Islet precursor cell (in vitro differentiated cells): ENCODE data around the gene ALK.

ENCODE experiments used
- DNase-seq: peaks from one replicate; pipeline ENCODE4 v3.0.0-alpha.2; 2018

Gene ALK

GRCh38 chr2:29643196-29643595, 278.2 kb downstream of the ALK start:
- DNase-seq: no peak

DNA sequence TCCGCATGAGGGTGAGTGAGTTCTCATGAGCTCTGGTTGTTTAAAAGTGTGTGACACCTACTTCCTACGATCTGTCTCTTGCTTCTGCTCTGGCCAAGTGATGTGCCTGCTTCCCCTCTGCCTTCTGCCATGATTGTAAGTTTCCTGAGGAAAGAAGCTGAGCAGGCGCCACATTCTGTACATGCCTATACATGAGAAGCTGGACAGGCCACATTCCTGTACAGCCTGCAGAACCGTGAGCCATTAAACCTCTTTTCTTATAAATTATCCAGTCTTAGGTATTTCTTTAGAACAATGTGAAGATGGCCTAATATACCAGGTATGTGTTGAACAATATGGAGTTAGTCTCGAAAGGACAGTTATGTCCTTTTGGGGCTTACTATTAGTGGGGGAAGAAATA, 281.0 kb downstream of the ALK start:
- peak; percentile 71 for DNase-seq

GRCh38 chr2:29638641-29639040, 282.7 kb downstream of the ALK start:
- DNase-seq: no peak

GRCh38 chr2:29634916-29635315, 286.5 kb downstream of the ALK start:
- DNase-seq: no peak

DNA sequence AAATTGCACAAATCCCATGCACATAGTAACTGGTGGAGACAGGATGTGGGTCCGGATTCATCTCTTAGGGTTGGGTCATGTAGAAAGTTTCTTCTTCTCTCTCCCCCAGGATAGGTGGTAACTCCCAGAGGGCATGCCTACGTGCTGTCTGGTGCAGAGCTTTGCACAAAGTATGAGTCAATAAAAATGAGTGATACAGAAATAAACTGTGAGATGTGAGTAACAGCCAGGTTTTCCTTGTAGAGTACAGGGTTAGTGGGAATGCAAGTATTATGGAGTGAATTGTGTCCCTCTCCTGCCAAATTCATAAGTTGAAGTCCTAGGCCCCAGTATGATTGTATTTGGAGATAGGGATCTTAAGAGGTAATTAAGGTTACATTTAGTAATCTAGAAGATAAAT, 289.4 kb downstream of the ALK start:
- DNase-seq: no peak

DNA sequence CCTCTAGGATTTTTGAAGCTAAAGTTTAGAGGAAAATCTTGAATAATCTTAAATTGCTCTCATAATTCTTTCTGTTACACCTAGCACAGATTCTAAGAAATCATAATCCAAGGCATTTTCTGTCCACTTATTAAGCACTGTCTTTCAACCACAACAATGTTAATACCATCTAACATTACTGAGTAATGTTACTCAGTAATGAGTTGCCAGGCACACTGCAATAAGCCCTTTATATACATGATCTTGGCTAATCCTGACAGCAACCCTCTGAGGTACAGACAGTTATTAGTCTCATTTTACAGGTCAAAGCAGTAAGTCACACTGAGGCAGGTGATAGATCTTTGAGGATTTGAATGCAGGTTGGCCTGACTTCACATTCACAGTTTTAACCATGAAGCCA, 291.9 kb downstream of the ALK start:
- DNase-seq: no peak

GRCh38 chr2:29628862-29629261, 292.5 kb downstream of the ALK start:
- no peak for DNase-seq

GRCh38 chr2:29628108-29628745, 293.2 kb downstream of the ALK start:
- DNase-seq: no peak

- DNase-seq: peak; percentile 66
Observed at GRCh38 chr2:29627279-29627711, 294.1 kb downstream of the ALK start.

GRCh38 chr2:29620890-29621289, 300.5 kb downstream of the ALK start:
- DNase-seq: peak; percentile 3

GRCh38 chr2:29619689-29620088, 301.7 kb downstream of the ALK start:
- DNase-seq: peak; percentile 25

DNA sequence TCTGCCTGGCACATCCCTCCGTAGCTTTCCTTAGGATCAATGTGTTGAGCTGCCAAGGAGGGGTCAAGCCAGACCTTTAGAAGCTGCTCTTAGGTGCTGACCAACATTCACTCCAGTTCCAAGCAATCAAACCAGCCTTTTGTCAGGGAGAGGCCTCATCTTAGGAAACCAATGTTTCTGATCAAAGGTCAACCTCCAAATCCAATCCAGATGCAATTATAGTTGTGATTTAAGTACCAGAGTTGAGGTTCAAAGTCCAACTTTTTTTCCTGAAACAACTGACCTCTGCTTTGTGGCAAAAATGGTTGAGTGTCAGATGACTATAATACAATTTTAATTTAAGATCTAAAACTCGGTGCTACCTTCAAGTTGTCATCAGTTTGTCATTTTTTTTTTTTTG, 303.4 kb downstream of the ALK start:
- DNase-seq: no peak

DNA sequence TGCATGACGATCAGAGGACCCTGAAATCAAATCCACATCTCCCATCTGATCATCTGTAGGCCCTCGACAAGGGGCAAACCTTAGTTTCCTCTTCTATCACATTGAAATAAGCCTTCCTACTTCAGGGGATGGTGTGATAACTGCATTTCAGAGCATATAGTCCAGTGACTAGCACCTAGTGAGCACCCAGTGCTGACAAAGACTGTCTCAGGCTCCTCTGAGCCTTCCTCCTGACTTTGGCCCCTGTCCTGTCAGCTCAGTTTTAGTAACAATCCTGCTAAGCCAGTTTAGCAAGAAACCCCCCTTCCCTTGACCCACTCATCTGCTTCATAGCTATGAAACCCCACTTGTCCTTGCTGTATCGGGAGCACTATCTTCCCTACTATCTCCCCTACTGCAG, 304.0 kb downstream of the ALK start:
- peak; percentile 55 for DNase-seq

- peak; percentile 48 for DNase-seq
Observed at GRCh38 chr2:29616569-29616968, 304.8 kb downstream of the ALK start.

GRCh38 chr2:29615841-29616240, 305.5 kb downstream of the ALK start:
- DNase-seq: peak; percentile 50

DNA sequence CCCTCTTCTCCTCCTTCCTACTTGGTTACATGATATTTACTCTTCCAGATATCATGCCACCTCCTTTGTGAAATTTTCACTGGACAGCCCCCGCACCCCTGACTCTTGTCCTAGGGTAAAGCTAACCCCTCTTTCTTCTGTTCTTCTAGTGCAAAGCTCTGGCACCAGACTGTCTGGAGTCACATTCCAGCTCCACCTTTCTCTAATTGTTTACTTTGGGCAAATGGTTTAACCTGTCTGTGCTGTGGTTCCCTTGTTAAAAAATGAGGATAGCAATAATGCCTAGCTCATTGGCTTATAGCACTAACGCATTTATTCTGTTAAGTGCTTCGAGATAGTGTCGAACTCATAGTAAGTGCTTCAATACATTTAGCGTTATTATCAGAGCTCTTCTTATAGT, 306.2 kb downstream of the ALK start:
- DNase-seq: peak; percentile 37

DNA sequence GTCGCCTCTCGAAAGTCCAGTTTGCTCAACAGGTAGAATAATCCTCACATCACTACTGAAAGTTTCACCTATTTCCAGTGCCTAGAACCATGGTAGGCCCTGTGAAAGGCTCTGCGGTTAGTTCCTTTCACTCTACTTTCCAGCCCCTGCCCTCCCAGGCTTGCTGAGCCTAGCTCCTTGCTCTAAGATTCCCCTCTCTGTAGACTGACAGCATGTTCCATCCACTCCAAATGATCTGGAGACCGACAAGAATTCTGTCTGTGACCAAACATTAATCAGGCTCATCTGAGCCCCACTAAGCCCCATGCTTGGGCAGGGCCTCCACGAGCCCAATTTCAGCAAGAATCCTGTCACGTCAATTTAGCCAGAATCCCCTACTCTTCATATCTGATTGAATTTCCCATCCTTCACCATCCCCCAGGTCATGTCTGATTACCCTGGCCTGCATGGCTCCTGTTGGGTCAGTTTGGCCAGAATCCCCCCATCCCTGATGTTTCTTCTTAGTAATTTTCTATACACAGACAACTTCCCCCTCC, 307.0 kb downstream of the ALK start:
- no peak for DNase-seq

DNA sequence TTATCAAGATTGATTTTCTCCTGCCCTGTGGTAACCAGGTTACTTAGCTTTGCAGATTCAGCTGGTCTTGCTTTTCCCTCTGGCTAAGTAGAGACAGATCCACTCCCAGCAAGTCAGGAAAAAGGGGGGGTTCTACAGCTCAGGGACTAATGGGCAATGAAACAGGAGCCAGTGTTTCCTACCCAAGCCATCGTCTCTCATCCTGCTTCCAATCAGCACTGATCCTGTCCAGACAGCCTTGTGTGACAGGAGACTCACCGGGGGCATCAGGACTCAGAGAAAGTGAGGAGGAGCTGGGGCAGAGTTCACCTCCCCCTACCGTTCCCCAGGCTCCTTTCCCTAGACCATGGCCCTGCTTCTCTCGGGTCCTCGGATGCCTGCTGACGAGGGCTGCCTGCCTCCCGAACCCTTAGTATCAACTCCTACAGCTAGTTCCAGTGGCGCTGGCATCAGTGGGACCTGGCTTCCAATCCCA, 307.6 kb downstream of the ALK start:
- peak; percentile 69 for DNase-seq

GRCh38 chr2:29613067-29613466, 308.3 kb downstream of the ALK start:
- DNase-seq: no peak

DNA sequence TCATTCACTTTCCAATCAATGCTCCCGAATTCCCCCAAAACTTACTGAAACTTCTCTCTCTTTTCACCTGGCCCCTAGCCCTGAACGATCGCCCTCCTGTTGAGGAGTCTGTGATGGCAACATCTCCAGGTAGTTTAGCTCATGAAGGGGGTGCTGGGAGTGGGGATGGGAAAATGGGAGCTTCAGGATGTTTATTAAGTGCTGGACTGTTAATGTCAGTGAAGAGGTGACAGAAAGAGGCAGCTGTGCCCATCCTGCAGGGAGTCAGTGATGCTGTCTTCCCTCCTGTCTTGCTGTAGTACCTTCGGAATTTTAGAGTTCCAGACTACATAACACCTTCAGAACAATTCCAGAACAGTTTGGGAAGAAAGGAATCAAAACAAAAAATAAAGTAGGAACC, 308.8 kb downstream of the ALK start:
- DNase-seq: peak; percentile 18

DNA sequence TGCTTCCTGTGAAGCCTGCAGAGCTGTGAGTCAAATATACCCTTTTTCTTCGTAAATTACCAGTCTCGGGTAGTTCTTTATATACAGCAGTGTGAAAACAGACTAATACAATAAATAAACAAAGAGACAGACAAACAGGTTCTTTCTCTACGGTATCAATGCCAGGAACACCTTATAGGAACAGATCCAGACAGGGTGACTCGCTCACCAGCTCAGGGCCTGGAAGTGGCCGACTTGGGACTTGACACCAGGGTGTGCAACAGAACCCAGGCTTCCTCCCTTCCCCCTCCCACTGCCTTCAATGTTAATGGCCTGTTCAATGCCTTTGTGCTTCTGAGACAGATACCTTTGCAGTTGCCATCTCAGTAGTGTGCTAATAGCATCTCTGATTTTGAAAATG, 309.5 kb downstream of the ALK start:
- peak; percentile 82 for DNase-seq

- no peak for DNase-seq
Observed at GRCh38 chr2:29611261-29611660, 310.1 kb downstream of the ALK start.

GRCh38 chr2:29610569-29610968, 310.8 kb downstream of the ALK start:
- no peak for DNase-seq

GRCh38 chr2:29607038-29607420, 314.4 kb downstream of the ALK start:
- no peak for DNase-seq
